Stimulated activated naive CD4-positive, alpha-beta T cell (primary cell): Measurements from ENCODE around the gene FLYWCH2.

Experiments
- DNase-seq, 6 experiments: peaks; one replicate each; lab custom pipeline; 2025; lab: John Stamatoyannopoulos, UW

The FLYWCH2 gene

DNA sequence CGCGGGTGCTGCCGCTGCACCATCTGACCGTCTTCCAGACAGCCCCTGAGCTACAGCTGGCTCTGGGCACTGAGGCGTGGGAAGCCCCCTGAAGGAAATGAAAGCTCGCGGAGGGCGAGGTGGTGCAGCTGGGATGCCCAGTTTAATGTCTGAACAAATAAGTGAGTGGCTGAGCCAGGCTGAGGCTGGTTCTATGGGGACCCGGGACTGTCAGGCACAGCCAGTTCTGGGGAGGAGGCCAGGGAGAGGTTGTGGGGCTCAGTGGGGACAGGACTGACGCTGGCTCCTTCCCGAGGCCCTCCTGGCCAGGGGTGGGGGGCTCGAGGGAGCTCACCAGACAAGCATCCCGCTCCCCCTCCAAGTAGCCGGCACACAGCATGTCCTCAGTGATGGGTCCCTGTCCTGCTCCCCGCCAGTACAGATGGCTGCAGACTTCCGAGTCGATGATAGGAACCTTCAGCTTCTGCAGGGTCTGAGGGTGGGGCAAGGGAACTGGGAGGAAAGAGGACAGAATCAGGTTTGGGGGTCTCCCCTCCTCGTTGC lies 29.4 kb upstream of the FLYWCH2 start:
- no peak for DNase-seq

DNA sequence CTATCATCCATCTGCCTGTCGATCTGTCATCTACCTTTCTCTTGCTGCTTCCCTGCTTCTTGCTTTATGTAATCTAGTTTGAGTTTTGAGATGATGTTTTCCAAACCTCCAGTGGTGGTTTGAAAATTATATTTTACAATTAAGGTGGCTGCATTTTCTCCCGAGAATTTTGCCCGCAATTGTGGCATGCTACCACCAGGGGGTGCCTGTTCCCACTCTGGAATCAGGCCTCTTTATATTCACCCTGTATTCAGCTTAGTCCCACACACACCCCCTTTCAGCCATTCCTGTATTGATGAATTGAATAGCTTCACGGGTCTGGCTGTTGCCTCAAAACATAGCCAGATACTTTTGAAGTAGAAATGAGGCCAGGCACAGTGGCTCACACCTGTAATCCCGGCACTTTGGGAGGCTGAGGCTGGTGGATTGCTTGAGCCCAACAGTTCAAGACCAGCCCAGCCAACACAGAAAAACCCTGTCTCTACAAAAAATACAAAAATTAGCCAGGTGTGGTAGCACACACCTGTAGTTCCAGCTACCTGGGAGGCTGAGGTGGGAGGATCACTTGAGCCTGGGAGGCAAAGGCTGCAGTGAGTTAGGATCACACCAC lies 28.2 kb upstream of the FLYWCH2 start:
- no peak for DNase-seq

DNA sequence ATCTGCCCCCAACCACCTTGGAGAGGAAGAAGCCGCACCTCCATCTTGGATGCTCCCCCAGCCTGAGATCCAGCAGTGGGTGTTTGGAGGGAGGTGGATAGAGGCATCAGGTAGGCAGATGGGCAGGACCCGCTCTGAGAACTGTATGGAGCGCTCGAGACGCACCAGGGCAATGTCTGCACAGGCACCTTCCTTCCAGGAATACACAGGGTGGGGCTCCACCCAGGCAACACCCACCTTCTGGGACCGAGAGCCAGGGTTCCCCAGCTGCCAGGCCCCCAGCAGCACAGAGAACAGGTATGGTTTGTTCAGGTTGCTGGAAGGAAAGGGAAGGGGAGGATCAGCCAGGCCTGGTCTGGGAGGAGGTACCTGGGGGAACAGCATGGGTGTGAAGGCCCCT lies 27.5 kb upstream of the FLYWCH2 start:
- no peak for DNase-seq

GRCh38 chr16:2856061-2856670 lies 26.8 kb upstream of the FLYWCH2 start:
- peak in 3 of 6 experiments; percentile 10 to 16 (median 16) for DNase-seq

DNA sequence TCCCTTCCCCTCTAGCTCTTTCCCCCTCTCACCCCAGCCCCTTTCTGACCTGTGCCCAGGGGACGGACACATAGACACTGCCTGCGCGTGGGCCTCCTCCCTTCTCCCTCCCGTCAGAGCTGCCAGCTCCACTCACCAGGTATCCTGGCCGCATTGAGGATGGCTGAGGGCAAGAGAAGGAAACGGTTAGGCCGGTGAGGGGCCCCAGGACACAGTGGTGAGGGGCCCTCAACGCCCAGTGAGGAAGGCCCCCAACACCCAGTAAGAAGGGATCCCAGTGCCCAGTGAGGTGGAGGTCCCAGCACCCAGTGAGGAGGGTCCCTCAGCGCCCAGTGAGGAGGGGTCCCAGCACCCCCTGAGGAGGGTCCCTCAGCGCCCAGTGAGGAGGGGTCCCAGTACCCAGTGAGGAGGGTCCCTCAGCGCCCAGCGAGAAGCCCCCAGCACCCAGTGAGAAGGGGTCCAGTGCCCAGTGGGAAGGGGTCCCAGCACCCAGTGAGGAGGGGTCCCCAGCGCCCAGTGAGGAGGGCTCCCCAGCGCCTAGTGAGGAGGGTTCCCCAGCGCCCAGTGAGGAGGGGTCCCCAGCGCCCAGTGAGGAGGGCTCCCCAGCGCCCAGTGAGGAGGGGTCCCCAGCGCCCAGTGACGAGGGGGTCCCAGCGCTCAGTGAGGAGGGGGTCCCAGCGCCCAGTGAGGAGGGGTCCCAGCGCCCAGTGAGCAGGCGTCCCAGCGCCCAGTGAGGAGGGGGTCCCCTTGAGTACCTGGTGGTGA lies 26.1 kb upstream of the FLYWCH2 start:
- no peak for DNase-seq

GRCh38 chr16:2857451-2858244 lies 25.4 kb upstream of the FLYWCH2 start, which contains the start of gene PRSS22:
PRSS22 (minus strand) TSS chr16:2858170; CDS start chr16:2858104, 66 bp downstream.
- peak in 2 of 6 experiments; percentile 20 to 46 for DNase-seq

DNA sequence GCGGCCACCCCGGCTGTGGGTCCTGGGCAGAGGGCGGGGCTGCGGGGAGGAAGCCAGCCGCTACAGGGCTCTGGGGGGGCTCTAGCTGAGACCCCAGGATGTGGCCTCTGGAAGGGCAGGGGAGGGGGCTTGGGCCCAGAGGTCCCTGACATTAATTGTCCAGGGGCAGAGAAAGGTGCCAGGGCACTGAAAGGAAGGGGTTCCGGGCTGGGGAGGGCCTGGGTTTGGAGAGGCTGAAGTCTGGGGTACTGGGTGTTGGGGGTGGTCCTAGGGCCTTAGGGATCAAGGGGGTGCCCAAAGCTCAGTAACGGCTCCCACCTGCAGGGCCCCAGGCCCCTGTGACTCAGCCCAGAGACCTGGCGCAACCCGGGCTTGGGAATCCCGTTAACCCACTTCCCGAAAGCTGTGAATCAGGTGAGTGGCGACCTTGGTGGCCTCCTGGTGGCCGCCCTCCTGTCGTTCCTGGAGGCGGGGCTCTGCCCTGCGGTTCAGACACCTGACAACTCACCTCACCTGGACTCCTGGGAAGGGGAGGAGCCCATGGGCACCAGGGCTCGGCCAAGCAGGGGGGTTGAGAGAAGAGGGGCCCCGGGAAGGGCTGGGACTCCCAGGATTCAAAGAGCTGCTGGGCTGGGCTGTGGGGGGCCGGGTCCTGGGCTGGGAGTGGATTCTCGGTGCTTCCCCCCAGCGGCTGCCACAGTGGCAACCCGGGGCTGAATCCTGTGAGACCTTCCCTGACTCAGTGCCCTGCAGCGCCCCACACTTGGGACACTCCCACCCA lies 24.6 kb upstream of the FLYWCH2 start:
- DNase-seq = no peak

DNA sequence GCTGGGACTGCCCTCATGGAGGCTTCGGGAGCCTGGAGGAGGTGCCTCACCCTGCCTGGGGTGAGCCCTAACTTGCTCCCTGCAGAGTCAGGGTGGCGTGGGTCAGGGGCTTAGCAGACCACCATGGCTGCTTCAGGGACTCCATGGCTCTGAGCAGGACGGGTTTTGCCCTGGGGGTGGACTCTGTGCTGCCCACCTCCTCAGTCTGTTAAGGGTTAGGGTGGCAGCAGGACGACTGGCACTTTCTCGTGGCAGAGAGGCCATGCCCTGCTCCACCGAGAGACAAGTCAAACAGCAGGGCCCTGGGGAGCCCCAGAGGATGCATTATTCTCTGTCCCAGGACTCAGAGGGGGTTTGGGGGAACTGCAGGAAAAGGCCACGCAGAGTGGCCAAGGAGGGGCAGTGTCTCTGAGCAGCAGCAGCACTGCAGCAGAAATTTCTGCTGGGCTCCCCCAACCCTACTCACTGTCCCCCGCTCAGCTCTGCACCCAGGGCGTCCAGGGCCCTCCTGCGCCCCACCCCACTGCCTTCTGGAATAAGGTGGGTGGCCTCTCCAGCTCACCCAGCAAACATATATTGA lies 23.2 kb upstream of the FLYWCH2 start:
- DNase-seq = no peak

GRCh38 chr16:2860826-2861567 lies 22.0 kb upstream of the FLYWCH2 start:
- DNase-seq = no peak

DNA sequence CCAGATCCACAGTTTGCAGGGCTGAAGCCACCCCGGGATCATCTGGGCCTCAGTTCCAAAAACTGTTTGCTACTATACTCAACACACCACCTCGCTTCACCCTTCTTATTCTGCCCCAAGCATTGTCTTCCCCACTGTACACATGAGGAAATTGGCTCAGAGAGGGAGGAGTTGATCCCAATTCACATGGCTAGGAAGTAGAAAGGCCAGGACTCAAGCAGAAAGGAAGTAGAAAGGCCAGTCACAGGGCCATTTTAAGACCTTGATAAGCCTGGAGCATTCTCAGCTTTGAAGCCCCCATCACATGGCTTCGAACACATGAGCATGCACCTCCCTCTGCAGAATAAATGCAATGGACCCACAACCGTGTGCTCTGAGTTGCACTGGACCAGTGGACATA lies 17.4 kb upstream of the FLYWCH2 start:
- DNase-seq = no peak

GRCh38 chr16:2866431-2866830 lies 16.6 kb upstream of the FLYWCH2 start:
- no peak for DNase-seq

DNA sequence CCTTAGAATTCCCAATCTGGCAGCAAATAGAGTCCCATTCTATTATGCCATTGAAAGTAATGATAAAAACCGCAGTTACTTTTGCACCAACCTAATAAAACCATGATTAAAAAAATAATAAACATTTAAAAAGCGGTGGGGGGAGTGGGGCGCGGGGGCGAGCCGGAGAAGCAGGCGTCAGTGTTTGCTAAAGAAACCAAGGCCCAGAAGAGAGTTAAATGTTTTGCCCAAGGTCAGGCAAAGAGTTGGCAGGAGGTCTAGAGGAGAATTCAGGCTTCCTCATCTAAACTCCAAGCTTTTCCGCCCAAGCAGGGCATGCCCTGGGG lies 15.4 kb upstream of the FLYWCH2 start:
- DNase-seq = no peak

DNA sequence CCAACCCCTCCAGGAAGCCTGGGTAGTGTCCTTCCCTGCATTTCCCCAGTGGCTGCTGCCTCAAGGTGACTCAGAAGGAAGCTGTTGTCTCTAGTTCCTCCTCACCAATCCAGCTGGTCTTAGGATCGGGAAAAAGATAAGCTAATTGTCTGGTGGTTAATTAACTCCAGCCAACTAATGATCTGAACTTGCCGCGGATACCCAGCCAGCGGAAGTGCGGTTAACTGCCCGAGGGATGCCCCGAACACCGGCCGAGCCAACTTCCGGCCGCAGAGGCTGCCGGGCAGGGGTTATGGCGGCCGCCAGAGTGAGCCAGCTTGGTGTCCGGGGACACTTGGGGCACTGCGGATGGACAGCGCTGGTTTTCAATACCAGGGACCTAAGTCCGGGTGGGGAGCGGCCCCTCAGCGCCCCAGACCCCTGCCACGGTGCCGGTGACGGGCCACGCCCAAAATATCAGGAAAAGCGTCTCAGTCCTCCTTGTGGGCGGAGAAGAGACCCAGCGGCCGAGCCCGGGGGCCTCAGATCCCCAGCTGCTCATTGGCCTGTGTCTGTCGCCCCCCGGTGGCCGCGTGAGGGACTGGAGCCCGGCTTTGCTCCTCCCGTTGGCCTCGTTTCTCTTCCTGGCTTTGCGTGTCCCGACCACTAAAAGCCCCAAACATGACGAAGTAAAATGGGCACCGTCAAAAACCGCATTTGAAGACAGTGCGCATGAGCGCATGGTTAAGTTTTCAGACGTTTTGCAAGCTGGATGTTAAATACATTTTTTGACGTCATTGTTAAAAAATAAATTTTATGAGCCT lies 14.8 kb upstream of the FLYWCH2 start:
- DNase-seq = peak; percentile 84 to 89 (median 86)

DNA sequence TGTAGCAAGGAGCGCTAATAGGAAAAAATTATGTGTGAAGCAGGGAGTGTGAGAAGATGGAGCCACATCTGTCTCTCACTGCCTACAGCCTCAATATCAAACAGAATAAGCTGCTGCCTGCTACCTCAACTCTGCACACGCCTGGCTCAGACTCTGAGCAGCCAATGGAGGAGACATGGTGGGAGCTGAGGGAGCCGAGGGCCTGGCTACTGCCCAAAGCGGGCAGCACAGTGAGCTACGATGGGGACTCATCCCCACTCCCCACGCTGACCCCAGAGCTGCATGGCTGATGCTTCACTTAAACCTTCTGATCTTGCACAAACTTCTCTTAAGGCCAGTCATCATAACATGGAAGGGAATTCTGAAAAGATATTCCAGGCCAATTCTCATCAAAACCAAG lies 11.1 kb upstream of the FLYWCH2 start:
- DNase-seq = no peak

DNA sequence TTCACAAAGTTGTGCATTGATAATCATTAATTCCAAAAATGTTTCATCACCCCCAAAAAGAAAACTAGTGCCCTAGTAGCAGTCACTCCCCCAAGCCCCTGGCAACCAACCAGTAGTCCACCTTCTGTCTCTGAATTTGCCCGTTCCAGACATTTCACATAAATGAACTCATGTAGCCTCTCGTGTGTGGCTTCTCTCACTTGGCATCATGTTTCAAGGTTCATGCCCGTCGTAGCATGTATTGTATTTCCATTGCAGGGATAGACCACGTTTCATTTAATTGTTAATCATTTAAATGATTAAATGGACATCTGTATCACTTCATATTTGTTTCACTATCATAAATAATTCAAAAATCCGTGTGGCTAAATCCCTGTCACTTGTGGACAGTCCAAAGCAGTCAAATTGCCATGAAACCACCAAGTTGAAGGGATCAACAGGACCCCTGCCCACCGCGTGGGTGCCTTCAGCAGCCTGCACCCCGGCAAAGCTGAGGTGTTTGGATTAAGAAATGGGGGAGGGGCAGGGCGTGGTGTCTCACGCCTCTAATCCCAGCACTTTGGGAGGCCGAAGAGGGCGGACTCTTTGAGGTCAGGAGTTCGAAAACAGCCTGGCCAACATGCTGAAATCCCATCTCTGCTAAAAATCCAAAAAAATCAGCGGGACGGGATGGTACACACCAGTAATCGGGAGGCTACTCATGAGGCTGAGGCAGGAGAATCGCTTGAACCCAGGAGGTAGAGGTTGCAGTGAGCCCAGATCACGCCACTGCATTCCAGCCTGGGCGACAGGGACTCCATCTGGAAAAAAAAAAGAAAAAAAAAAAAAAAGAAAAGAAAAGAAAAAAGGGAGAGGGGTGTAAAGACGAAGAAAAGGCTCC lies 8.7 kb upstream of the FLYWCH2 start:
- no peak for DNase-seq

- DNase-seq = peak; percentile 25 to 56 (median 50)
Observed at GRCh38 chr16:2874912-2875362, 8.1 kb upstream of the FLYWCH2 start.

DNA sequence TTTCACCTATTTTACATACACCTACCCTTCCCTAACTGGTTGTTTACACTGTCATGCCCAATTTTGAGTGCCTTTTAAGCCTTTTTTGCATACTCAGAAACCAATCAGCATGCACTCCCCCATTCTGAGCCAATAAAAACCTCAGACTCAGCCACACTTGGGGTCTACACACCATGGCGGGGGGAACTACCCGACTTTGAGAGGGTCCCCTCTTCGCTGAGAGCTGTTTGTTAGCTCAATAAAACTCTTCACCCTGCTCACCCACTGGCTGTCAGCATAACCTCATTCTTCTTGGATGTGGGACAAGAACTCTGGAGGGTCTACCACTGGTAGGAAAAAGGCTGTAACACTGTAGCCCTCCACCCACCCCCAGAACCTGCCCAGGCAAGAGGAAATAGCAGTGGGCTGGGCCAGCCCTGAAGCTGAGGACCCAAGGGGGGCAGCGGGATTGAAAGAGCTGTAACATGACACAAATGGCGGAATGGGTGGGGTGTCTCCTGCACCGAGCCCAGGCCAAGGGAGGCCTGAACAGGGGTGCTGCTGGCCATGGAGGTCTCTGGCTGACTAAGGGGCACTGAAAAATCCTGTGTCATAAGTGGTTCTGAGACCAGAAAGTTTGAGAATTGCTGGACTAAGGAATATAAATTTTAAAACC lies 3.0 kb upstream of the FLYWCH2 start:
- no peak for DNase-seq
